ENCODE measurements around the gene BCL2L14.

BCL2L14 gene

GRCh38 chr12:12070674-12071656 is at the start of gene BCL2L14:
TSS of gene BCL2L14 (plus strand) at chr12:12070939. CDS start at chr12:12079306, 8,367 bp downstream.
- no peak for TF ChIP-seq CTCF (IDR thresholded peaks at IDR 0.05; ENCODE audit: control insufficient read depth, insufficient read depth, low read depth, low read length, missing control alignments)
- no peak within 1 kb of the TSS for H3K4me3 ChIP-seq (ENCODE audit: control insufficient read depth, low read depth, low read length)
- DNase-seq (ENCODE audit: low read depth), result no peak

- no peak for DNase-seq (ENCODE audit: low read depth)
- no peak for TF ChIP-seq CTCF (IDR thresholded peaks at IDR 0.05; ENCODE audit: control insufficient read depth, insufficient read depth, low read depth, low read length, missing control alignments)
- no peak overlapping the region for H3K4me3 ChIP-seq (ENCODE audit: control insufficient read depth, low read depth, low read length)
Measured at GRCh38 chr12:12022306-12022936, 48.3 kb upstream of the BCL2L14 start.

GRCh38 chr12:12023456-12023855 is 47.3 kb upstream of the BCL2L14 start:
- no peak for TF ChIP-seq CTCF (IDR thresholded peaks at IDR 0.05; ENCODE audit: control insufficient read depth, insufficient read depth, low read depth, low read length, missing control alignments)
- no peak for DNase-seq (ENCODE audit: low read depth)
- no peak overlapping the region for H3K4me3 ChIP-seq (ENCODE audit: control insufficient read depth, low read depth, low read length)

- DNase-seq (ENCODE audit: low read depth), result no peak
- TF ChIP-seq CTCF (IDR thresholded peaks at IDR 0.05; ENCODE audit: control insufficient read depth, insufficient read depth, low read depth, low read length, missing control alignments), result no peak
- H3K4me3 ChIP-seq (ENCODE audit: control insufficient read depth, low read depth, low read length), result no peak overlapping the region
Measured at GRCh38 chr12:12024911-12025682, 45.6 kb upstream of the BCL2L14 start.

GRCh38 chr12:12025799-12026386 is 44.8 kb upstream of the BCL2L14 start:
- H3K4me3 ChIP-seq (ENCODE audit: control insufficient read depth, low read depth, low read length), result no peak overlapping the region
- no peak for TF ChIP-seq CTCF (IDR thresholded peaks at IDR 0.05; ENCODE audit: control insufficient read depth, insufficient read depth, low read depth, low read length, missing control alignments)
- no peak for DNase-seq (ENCODE audit: low read depth)
